SH-SY5Y (cell line): Measurements from ENCODE around the gene ZEB2.

Source experiments
- GATA2 ChIP-seq: IDR thresholded peaks from 2 replicates; pipeline ENCODE4 v1.6.1; 2011; ENCODE audit warnings: mild to moderate bottlenecking, low read depth, low read length
- GATA3 ChIP-seq: IDR thresholded peaks from 2 replicates; pipeline ENCODE4 v1.6.1; 2011; ENCODE audit warnings: low read depth, mild to moderate bottlenecking, low read length, moderate library complexity

GRCh38 chr2:144509879-144510221 is 10.1 kb downstream of the ZEB2 start:
- TF ChIP-seq GATA2 (no peak), GATA3 (no peak)
